Neural progenitor cell (in vitro differentiated cells): ENCODE measurements around the gene NFATC2IP.

Experiments used
- EZH2 ChIP-seq: fragments of 200-600 bp; sonication (generic); IDR thresholded peaks from 2 replicates; pipeline ENCODE4 v1.6.1; 2017; ENCODE audit warnings: antibody characterized with exemption, mild to moderate bottlenecking, moderate library complexity
- EZH2phosphoT487 ChIP-seq: fragments of 200-600 bp; sonication (generic); IDR thresholded peaks from 2 replicates; pipeline ENCODE4 v1.6.1; 2017; ENCODE audit warnings: antibody characterized with exemption
- TF ChIP-seq, protein P1 (sequence below): fragments of 200-600 bp; sonication (generic); IDR thresholded peaks from 2 replicates; pipeline ENCODE4 v1.5.1; 2017; ENCODE audit warnings: antibody characterized with exemption, mild to moderate bottlenecking

DNA sequence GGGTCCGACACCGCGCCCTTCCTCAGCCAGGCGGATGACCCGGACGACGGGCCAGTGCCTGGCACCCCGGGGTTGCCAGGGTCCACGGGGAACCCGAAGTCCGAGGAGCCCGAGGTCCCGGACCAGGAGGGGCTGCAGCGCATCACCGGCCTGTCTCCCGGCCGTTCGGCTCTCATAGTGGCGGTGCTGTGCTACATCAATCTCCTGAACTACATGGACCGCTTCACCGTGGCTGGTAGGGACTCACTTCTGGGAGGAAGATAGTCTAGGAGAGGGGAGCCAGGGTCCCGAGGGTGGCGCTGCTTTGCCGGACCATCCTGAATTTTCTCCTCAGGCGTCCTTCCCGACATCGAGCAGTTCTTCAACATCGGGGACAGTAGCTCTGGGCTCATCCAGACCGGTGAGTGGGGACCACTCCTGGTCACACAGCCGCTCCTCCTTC, 24.4 kb downstream of the NFATC2IP start:
- TF ChIP-seq EZH2: no peak
- TF ChIP-seq, protein P1, sequence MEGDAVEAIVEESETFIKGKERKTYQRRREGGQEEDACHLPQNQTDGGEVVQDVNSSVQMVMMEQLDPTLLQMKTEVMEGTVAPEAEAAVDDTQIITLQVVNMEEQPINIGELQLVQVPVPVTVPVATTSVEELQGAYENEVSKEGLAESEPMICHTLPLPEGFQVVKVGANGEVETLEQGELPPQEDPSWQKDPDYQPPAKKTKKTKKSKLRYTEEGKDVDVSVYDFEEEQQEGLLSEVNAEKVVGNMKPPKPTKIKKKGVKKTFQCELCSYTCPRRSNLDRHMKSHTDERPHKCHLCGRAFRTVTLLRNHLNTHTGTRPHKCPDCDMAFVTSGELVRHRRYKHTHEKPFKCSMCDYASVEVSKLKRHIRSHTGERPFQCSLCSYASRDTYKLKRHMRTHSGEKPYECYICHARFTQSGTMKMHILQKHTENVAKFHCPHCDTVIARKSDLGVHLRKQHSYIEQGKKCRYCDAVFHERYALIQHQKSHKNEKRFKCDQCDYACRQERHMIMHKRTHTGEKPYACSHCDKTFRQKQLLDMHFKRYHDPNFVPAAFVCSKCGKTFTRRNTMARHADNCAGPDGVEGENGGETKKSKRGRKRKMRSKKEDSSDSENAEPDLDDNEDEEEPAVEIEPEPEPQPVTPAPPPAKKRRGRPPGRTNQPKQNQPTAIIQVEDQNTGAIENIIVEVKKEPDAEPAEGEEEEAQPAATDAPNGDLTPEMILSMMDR: no peak
- no peak for TF ChIP-seq EZH2phosphoT487
